Stimulated activated naive CD8-positive, alpha-beta T cell treated with anti-CD3 and anti-CD28 coated beads, Interleukin-15, Interleukin-2, amounts not matched to agents 100 ng/mL and 50 ng/mL, for 24 hours (primary cell): ENCODE results near the gene RFX7.
"Not testable (repeated sequence)": the region's sequence is repeated elsewhere in the genome, so short reads cannot be mapped to it uniquely, and the experiment has no call there.

Experiments used
- H3K27ac Mint-ChIP-seq: one replicate; pipeline ENCODE4 v1.8.0; 2021; ENCODE audit warnings: mild to moderate bottlenecking, mixed read lengths
- H3K27me3 Mint-ChIP-seq: one replicate; pipeline ENCODE4 v1.8.0; 2021; ENCODE audit warnings: mixed read lengths
- H3K36me3 Mint-ChIP-seq: one replicate; pipeline ENCODE4 v1.8.0; 2021; ENCODE audit warnings: low read depth, mixed read lengths
- H3K4me1 Mint-ChIP-seq: one replicate; pipeline ENCODE4 v1.8.0; 2021; ENCODE audit warnings: low read depth, mixed read lengths
- H3K4me3 Mint-ChIP-seq: one replicate; pipeline ENCODE4 v1.8.0; 2021; ENCODE audit warnings: mild to moderate bottlenecking, mixed read lengths
- H3K9me3 Mint-ChIP-seq: one replicate; pipeline ENCODE4 v1.8.0; 2021; ENCODE audit warnings: mixed read lengths

Gene RFX7

DNA sequence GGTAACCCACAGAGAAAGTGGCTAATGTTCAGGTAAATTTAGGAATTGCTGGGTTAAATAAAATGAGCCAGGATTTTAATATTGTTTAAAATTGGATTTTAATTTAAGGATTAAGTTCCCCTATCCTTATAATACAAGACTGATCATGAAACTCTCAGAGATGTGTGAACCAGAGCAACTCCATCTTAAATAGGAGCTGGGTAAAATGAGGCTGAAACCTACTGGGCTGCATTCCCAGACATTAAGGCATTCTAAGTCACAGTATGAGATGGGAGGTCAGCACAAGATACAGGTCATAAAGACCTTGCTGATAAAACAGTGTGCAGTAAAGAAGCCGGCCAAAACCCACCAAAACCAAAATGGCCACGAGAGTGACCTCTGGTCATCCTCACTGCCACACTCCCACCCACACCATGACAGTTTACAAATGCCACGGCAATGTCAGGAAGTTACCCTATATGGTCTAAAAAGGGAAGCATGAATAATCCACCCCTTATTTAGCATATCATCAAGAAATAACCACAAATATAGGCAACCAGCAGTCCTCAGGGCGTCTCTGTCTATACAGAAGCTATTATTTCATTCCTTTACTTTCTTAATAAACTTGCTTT is 40.3 kb downstream of the RFX7 start:
- not testable (repeated sequence) for H3K4me3 Mint-ChIP-seq, H3K27me3 Mint-ChIP-seq, H3K27ac Mint-ChIP-seq, H3K9me3 Mint-ChIP-seq
- peaks cover 16% of the 10 kb centered on the region for H3K36me3 Mint-ChIP-seq
- H3K4me1 Mint-ChIP-seq, result peaks cover 82% of the 10 kb centered on the region

DNA sequence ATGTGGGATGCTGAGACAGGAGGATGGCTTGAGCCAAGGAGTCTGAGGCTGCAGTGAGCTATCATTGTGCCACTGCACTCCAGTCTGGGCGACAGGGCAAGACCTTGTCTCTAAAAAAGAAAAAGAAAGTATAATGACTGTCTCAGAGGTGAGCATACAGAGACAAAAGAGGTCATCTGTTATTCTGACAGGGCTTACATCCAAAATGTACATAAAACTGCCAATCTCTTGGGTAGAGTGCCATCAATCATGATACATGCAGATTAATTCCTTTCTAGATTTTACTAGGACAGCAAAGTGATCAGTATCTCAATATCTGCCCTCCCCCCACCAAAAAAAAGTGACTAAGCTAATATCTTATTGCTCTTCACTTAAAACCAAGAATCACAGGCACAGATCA is 41.0 kb downstream of the RFX7 start:
- Mint-ChIP-seq H3K4me1 (peaks cover 78% of the 10 kb centered on the region), H3K27ac (peak overlapping the region; percentile 10), H3K27me3 (no peaks in the 10 kb centered on the region), H3K9me3 (peaks cover 7% of the 10 kb centered on the region), H3K36me3 (peaks cover 20% of the 10 kb centered on the region), H3K4me3 (no peak overlapping the region)

DNA sequence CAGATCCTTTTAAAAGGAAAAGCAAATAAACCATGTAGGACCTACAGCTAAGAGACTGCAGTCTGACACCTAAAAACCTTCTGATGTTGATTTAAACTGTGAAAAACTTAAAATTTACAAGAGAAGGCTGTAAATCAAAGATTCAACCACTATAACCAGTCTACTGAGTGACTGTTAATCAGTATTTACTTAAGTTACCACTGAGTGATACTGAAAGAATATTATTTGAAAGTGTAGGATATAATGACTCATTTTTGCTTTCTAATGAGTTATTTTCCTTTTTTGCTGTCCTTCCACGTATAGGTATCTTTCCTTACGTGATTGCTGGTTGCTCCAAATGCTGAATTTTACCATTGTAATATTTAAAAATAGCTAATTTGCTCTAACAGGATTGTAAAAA is 44.6 kb downstream of the RFX7 start:
- Mint-ChIP-seq H3K4me3 (no peak overlapping the region), H3K4me1 (peaks cover 49% of the 10 kb centered on the region), H3K27me3 (no peaks in the 10 kb centered on the region), H3K27ac (no peak overlapping the region), H3K36me3 (peaks cover 13% of the 10 kb centered on the region), H3K9me3 (no peaks in the 10 kb centered on the region)

DNA sequence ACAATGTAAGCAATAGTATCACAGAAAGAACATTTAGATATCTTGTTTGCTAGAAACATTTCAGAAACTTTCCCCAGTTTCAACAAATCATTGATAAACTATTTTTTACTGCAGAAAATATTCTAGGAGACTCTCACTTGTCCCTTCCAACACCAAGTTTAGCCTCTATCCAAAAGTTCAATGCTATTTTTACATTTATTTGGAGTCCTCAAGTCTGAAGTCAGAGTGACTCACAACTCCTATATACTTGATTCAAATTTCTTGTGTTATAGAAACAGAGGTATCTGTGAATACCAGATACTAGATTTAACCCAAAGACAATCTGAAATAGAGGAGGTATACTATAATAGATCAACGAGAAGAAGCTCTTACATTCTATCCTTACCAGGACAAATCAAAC is 49.6 kb downstream of the RFX7 start:
- Mint-ChIP-seq H3K27ac (no peak overlapping the region), H3K27me3 (no peaks in the 10 kb centered on the region), H3K36me3 (peaks cover 13% of the 10 kb centered on the region), H3K9me3 (no peaks in the 10 kb centered on the region), H3K4me1 (peaks cover 47% of the 10 kb centered on the region), H3K4me3 (no peak overlapping the region)

GRCh38 chr15:56192659-56193442 is 50.8 kb downstream of the RFX7 start:
- Mint-ChIP-seq H3K27ac (no peak overlapping the region), H3K4me1 (peaks cover 48% of the 10 kb centered on the region), H3K27me3 (no peaks in the 10 kb centered on the region), H3K4me3 (no peak overlapping the region), H3K36me3 (peaks cover 10% of the 10 kb centered on the region), H3K9me3 (no peaks in the 10 kb centered on the region)

DNA sequence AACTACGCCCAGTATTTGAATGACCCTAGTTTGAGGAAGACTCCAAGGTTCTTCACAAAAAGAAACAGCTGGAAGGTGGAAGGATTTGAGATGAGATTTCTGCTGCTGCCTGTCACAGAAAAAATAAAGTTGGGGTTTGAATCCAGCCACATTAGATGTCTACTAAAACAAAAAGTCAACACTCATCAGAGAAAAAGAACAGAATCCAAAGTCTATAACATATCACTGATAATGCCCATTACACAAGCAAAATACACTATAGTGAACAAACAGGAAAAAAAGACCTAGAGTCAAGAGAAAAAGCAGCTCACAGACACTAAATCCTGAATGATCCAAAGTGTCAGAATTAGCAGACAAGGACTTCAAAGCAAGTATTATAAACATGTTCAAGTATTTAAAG is 56.0 kb downstream of the RFX7 start:
- Mint-ChIP-seq H3K27ac (no peak overlapping the region), H3K27me3 (no peaks in the 10 kb centered on the region), H3K36me3 (peaks cover 15% of the 10 kb centered on the region), H3K9me3 (no peaks in the 10 kb centered on the region), H3K4me3 (no peak overlapping the region), H3K4me1 (peaks cover 60% of the 10 kb centered on the region)

DNA sequence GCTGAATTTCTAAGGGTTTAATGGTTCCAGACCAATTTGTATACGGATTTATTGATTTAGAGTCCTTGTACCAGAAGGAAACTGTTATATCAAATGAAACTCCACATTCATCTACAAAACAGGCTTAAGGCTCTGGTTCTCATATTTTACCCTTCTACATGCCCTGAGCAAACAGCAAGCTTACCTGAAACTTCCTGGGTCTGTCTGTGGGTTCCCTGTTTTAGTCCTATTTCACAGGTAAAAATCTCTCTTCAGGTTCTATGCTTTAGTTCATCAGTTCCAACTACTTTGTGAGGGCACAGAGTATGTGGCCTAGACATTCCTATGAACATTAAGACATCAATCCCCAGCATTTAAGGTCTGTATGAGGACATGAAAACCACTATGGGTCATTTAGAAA is 57.7 kb downstream of the RFX7 start:
- Mint-ChIP-seq H3K36me3 (peaks cover 18% of the 10 kb centered on the region), H3K4me1 (peaks cover 52% of the 10 kb centered on the region), H3K4me3 (no peak overlapping the region), H3K27me3 (no peaks in the 10 kb centered on the region), H3K27ac (no peak overlapping the region), H3K9me3 (no peaks in the 10 kb centered on the region)

GRCh38 chr15:56184516-56184915 is 59.2 kb downstream of the RFX7 start:
- Mint-ChIP-seq H3K4me1 (peaks cover 45% of the 10 kb centered on the region), H3K27ac (no peak overlapping the region), H3K9me3 (no peaks in the 10 kb centered on the region), H3K4me3 (no peak overlapping the region), H3K27me3 (no peaks in the 10 kb centered on the region), H3K36me3 (peaks cover 13% of the 10 kb centered on the region)

DNA sequence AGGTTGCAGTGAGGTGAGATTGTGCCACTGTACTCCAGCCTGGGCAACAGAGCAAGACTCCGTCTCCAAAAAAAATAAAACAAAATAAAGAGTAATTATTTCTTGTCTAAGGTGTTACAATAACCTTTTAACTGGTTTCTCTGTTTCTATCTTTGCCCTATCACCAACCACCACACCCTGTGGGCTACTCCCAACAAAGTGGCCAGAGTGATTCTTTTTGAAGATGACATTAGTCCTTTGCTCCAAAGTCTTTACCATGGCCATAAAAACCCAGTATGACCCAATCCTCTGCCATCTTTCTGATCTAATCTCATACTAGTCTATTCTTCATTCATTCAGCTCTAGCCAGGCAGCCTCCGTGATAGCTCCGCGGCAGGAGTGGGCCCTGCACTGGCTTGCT is 62.8 kb downstream of the RFX7 start:
- Mint-ChIP-seq H3K9me3 (no peaks in the 10 kb centered on the region), H3K27ac (no peak overlapping the region)

DNA sequence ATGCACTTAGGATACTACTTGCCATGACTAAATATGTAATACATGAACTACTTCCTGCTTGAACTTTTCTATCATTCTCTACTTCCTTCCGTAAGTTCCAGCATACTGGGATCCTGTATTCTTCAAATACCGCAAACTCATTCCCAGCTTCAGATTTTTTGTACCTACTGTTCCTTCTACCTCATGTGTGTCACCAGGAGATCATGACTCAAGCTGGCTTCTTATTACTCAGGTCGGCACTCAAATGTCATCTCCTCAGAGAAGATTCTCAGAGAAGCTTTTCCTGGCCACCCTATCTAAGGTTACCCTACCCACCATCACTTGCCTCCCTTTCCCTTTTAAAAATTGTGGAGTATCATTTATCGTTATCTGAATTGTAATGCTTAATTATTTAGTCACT is 66.7 kb downstream of the RFX7 start:
- Mint-ChIP-seq H3K9me3 (no peaks in the 10 kb centered on the region), H3K4me1 (peaks cover 47% of the 10 kb centered on the region), H3K27me3 (no peaks in the 10 kb centered on the region), H3K4me3 (no peak overlapping the region), H3K27ac (no peak overlapping the region), H3K36me3 (peaks cover 41% of the 10 kb centered on the region)

More for the DNA sequence above, 62.8 kb downstream of the RFX7 start:
- no peak overlapping the region for H3K4me3 Mint-ChIP-seq
- no peaks in the 10 kb centered on the region for H3K27me3 Mint-ChIP-seq
- H3K4me1 Mint-ChIP-seq, result peaks cover 30% of the 10 kb centered on the region
- peaks cover 30% of the 10 kb centered on the region for H3K36me3 Mint-ChIP-seq

DNA sequence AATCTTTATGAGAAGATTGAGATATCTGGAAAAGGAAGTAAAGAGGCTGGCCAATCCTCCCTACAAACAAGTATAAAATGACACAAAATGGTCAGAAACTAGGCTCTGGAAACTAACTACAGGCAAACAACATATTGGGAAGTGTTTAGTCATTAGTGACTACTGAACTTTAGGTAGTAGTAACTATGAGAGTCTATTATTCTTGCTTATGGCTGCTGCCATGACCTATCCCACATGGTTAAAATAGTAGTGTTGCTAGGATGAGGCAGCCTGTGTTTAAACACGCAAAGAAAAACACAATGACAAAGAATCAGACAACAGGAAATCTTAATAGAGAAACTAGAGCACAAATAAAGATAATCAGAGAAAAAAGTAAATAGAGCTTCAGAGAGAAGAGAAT is 67.9 kb downstream of the RFX7 start:
- Mint-ChIP-seq H3K36me3 (peaks cover 53% of the 10 kb centered on the region), H3K27me3 (no peaks in the 10 kb centered on the region), H3K4me3 (no peak overlapping the region), H3K27ac (peak overlapping the region; percentile 8), H3K4me1 (peaks cover 45% of the 10 kb centered on the region), H3K9me3 (peaks cover 5% of the 10 kb centered on the region)

DNA sequence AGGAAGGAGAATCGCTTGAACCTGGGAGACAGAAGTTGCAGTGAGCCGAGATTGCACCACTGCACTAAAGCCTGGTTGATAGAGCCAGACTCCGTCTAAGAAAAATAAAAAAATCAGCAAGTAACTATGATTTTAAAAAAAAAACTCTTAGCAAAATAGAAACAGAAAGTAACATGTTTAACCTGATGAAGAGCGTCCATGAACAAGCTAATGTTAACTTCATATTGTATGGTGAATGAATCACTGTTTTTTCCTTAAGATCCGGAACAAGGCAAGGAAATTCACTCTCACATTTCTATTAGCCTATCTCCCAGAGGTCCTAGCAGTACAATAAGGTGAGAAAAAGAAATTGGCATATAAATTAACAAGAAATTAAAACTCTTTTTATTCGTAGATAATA is 69.0 kb downstream of the RFX7 start:
- Mint-ChIP-seq H3K27ac (no peak overlapping the region), H3K4me1 (peaks cover 55% of the 10 kb centered on the region), H3K4me3 (no peak overlapping the region), H3K27me3 (no peaks in the 10 kb centered on the region), H3K9me3 (peaks cover 5% of the 10 kb centered on the region), H3K36me3 (peaks cover 60% of the 10 kb centered on the region)

DNA sequence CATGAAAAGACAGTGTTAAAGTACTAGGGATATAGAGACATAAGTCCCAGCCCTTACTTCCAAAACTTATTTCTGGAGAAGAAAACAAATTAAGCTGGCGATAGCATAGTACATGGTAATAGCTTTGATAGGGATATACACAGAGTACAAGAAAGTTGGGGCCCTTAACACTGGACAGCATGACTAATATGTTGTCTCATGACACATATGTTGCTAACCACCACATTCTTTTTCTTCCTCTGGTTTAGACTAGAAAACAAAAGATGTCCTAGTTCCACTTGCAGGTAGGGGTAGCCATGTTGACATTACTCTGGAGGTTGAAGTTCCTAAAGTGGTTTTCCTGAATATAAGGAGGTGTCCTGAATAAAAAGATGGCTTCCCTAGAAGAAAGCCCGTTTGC is 75.3 kb downstream of the RFX7 start:
- H3K4me1 Mint-ChIP-seq, result peaks cover 42% of the 10 kb centered on the region
- no peak overlapping the region for H3K4me3 Mint-ChIP-seq

DNA sequence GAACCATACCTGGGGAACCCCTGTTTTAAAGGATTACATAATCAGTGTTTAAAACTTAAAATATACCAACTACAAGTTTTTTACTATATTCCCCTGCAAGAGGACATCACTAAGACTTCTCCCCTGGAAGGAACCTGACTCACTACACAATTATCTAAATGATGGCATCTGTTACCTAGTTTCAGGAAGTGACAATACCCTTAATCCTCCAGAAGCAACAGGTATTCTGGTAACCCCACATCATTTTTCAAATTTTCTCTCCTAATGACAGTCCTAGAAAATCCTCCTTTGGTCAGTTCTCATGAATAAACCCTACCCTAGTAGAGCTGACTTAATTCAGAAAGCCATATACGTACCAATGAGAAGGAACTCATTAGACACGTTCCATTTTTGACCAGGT is 78.4 kb downstream of the RFX7 start:
- no peak overlapping the region for H3K27ac Mint-ChIP-seq
- H3K4me1 Mint-ChIP-seq, result peaks cover 49% of the 10 kb centered on the region
- H3K27me3 Mint-ChIP-seq, result no peaks in the 10 kb centered on the region
- H3K36me3 Mint-ChIP-seq, result peaks cover 22% of the 10 kb centered on the region
- no peak overlapping the region for H3K4me3 Mint-ChIP-seq
- H3K9me3 Mint-ChIP-seq, result no peaks in the 10 kb centered on the region

More for the DNA sequence above, 75.3 kb downstream of the RFX7 start:
- H3K27me3 Mint-ChIP-seq, result no peaks in the 10 kb centered on the region
- H3K9me3 Mint-ChIP-seq, result peaks cover 5% of the 10 kb centered on the region
- H3K36me3 Mint-ChIP-seq, result peaks cover 52% of the 10 kb centered on the region
- no peak overlapping the region for H3K27ac Mint-ChIP-seq

DNA sequence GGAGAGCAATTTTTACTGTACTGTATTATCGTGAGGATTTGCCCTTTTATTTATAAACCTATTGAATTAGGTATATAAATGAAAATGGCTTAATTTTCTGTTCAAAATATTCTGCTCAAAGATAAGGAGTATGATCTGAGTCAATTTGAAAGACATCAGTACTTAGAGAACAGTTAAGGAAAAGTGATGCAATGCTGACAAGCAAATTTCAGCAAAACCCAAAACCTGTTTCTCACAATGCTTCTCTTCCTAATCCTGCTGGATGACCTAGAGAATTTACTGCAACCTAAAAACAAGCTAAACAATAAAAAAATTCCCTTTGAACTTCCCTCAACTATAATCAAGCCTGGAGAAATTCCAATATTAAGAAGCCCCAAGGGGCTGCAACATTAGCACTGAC is 82.7 kb downstream of the RFX7 start:
- H3K4me1 Mint-ChIP-seq, result peaks cover 28% of the 10 kb centered on the region
- peaks cover 7% of the 10 kb centered on the region for H3K9me3 Mint-ChIP-seq
- no peaks in the 10 kb centered on the region for H3K27me3 Mint-ChIP-seq
- peak overlapping the region; percentile 45 for H3K27ac Mint-ChIP-seq
- peaks cover 23% of the 10 kb centered on the region for H3K36me3 Mint-ChIP-seq
- H3K4me3 Mint-ChIP-seq, result no peak overlapping the region

- no peak overlapping the region for H3K4me3 Mint-ChIP-seq
- peaks cover 50% of the 10 kb centered on the region for H3K36me3 Mint-ChIP-seq
- no peak overlapping the region for H3K27ac Mint-ChIP-seq
These were observed 86.8 kb downstream of the RFX7 start for GRCh38 chr15:56156877-56157276.

More at GRCh38 chr15:56156877-56157276, 86.8 kb downstream of the RFX7 start:
- Mint-ChIP-seq H3K27me3 (no peaks in the 10 kb centered on the region), H3K9me3 (peaks cover 34% of the 10 kb centered on the region), H3K4me1 (peaks cover 43% of the 10 kb centered on the region)
